Eye (tissue), 1 donor: ENCODE measurements around the gene GAL3ST2.
"Not testable (repeated sequence)": the region's sequence is repeated elsewhere in the genome, so short reads cannot be mapped to it uniquely, and the experiment has no call there.

ENCODE experiments used
- DNase-seq: peaks from one replicate; pipeline ENCODE4 v3.0.0-alpha.2; 2015

The GAL3ST2 gene

GRCh38 chr2:241776336-241777169 lies at the start of gene GAL3ST2:
GAL3ST2 (plus strand) TSS chr2:241776822; CDS start chr2:241776956, 134 bp downstream.
- no peak for DNase-seq

DNA sequence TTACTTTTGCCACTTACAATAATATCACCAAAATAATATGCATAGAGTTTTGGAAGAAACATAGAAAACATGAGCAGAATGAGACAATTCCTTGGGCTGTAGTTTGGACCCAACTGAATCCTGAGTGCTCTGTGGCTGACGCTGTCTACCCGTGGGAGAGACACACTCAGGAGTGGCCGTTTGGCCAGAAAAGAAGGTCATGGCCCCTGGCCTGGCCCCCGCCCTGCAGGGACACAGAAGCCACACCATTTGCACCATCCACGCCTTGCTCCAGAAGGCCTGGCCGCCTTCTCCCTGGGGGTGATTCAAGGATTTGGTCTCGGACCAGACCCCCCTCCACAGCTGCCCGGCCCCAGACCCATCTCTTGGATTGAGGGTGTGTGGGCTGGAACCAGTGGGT lies 48.6 kb upstream of the GAL3ST2 start:
- DNase-seq, result no peak

DNA sequence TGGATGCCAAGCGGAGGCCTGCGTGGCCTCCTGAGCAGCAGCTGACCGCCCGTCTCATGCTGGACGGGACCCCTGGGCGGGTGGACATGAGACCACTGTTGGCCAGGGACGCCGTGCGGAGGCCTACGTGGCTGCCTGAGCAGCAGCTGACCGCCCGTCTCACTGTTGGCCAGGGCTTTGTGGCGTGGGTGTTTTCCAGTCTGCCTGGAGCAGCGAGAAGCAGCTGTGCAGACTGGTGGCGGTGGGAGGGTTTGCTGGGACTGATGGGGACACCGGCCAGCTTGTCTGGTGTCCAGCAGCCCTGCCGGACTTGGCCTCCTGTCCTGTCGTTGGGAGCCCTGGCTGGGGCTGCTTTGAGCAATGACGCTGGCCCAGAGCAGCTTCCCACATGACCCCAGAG lies 48.0 kb upstream of the GAL3ST2 start:
- no peak for DNase-seq

GRCh38 chr2:241729868-241730267 lies 46.8 kb upstream of the GAL3ST2 start:
- DNase-seq, result no peak

GRCh38 chr2:241730671-241731293 lies 45.8 kb upstream of the GAL3ST2 start:
- DNase-seq, result no peak

DNA sequence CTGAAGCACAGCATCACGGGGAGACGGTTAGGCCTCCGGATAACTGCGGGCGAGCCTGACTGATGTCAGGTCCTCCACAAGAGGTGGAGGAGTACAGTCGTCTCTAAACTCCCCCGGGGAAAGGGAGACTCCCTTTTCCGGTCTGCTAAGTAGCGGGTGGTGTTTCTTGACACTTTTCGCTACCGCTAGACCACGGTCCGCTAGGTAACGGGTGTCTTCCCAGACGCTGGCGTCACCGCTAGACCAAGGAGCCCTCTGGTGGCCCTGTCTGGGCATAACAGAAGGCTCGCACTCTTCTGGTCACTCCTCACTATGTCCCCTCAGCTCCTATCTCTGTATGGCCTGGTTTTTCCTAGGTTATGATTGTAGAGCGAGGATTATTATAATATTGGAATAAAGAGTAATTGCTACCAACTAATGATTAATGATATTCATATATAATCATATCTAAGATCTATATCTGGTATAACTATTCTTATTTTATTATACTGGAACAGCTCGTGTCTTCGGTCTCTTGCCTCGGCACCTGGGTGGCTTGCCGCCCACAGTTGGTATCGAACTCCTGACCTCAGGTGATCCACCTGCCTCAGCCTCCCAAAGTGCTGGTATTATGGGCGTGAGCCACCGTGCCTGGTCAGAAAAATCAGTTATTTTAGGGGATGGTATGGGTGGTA lies 44.0 kb upstream of the GAL3ST2 start:
- peak; percentile 43 for DNase-seq

GRCh38 chr2:241733391-241734207 lies 43.0 kb upstream of the GAL3ST2 start:
- no peak for DNase-seq

GRCh38 chr2:241734208-241734466 lies 42.5 kb upstream of the GAL3ST2 start:
- no peak for DNase-seq

DNA sequence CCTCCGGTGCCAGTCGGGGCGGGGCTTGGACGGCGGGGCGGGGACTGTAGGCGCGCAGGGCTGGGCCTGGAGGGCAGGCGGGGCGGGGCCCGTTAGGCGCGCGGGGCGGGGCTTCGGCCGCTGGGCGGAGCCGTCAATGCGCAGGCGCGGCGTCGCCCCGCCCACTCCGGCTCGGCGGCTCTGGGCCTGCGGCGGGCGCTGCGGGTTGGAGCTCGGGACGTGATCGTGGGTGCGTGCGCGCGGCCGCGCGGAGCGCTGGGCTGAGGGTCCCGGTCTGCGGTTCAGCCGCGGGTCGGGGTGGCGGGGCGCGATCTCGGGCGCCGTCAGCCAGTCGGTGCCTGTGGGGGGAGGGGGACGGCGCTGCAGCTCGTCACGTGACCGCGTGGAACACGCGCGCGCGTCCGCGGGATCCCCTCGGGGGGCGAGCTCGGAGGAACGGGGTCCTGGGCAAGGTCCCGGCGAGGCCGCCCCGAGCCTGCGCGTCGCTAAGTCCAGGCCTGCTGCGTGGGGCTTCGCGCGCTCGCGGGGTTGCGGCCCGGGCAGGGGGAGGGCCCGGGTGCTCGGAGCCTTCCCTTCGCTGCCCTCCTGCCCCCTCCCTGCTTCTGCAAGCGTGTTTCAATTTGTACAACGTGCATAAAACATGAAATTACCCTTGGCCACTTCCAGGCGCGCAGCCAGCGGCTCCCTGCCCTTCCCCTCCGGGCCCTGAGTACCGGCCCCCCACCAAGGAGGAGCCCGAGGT lies 42.0 kb upstream of the GAL3ST2 start, which contains the start of gene D2HGDH:
D2HGDH (plus strand) TSS at position 164 of the 742 bp plus-strand sequence. CDS start 595 bp downstream, outside the sequence.
- DNase-seq, result peak; percentile 95

DNA sequence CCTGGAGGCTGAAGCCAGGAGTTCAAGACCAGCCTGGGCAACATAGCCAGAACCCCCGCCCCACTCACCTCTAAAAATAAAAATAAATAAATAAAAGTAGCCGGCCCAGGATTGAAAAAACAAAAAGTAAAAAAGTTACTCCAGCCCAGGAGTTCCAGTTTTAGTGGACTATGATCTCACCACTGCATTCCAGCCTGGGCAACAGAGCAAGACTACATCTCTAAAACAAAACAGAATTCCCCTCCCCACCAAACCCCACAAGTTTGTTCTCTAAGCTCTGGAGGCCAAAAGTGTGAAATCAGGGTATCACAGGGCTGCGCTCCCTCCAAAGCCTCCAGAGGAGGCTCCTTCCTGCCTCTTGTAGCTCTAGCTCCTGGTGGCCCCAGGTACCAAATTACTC lies 40.5 kb upstream of the GAL3ST2 start:
- DNase-seq, result no peak

GRCh38 chr2:241738040-241738686 lies 38.5 kb upstream of the GAL3ST2 start:
- no peak for DNase-seq

- no peak for DNase-seq
Observed at GRCh38 chr2:241739177-241739576, 37.4 kb upstream of the GAL3ST2 start.

GRCh38 chr2:241739651-241740050 lies 37.0 kb upstream of the GAL3ST2 start:
- DNase-seq, result no peak

- no peak for DNase-seq
Observed at GRCh38 chr2:241741016-241741415, 35.6 kb upstream of the GAL3ST2 start.

DNA sequence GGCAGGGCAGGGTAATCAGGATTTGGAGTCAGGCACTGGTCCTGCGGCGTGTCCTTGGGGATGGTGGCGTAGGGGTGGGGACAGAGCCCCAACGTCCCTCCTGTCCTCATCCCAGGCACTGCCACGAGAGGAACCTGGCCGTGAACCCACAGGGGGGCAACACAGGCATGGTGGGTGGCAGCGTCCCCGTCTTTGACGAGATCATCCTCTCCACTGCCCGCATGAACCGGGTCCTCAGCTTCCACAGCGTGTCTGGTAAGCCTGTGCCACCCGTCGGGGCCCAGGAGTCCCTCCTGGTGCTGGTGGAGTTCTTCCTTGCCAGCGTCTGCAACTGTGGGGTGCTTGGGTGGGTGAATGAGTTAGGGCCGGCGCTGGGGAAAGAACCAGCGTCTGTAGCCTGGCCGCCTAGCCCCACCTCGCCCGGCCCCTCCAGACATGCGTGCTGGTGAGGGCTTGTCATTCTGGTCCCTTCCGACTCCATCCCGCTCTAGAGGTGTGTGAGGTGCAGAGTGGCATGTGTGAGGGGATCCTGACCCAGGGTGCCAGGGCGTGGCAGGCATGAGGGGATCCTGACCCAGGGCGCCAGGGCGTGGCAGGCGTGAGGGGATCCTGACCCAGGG lies 34.2 kb upstream of the GAL3ST2 start:
- DNase-seq, result no peak

DNA sequence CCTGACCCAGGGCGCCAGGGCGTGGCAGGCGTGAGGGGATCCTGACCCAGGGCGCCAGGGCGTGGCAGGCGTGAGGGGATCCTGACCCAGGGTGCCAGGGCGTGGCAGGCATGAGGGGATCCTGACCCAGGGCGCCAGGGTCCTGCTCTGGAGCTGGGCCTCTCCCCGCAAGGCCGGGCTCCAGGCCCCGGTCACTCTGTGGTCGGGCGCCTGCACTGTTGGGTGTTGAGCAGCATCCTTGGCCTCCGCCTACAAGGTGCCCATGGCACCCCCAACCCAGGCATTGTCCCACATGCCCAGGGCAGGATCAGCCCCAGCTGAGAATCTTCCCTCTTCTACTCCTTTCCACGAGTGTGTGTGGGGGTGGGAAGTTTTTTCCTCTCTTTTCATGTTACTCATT lies 33.6 kb upstream of the GAL3ST2 start:
- DNase-seq, result not testable (repeated sequence)

DNA sequence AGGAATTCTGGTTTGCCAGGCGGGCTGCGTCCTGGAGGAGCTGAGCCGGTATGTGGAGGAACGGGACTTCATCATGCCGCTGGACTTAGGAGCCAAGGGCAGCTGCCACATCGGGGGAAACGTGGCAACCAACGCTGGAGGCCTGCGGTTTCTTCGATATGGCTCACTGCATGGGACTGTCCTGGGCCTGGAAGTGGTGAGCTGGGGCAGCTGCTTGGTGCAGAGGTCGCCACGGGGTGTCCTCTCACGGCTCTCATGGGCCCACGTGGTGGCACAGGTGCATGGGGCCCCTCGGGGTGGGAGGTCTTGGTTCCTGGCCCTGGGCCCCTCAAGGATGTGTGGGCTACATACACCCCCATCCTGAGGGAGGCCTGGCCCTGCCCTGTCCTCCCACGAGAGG lies 33.0 kb upstream of the GAL3ST2 start:
- DNase-seq, result no peak

GRCh38 chr2:241744028-241744754 lies 32.4 kb upstream of the GAL3ST2 start:
- no peak for DNase-seq

GRCh38 chr2:241745276-241745675 lies 31.3 kb upstream of the GAL3ST2 start:
- DNase-seq, result no peak

- DNase-seq, result no peak
Observed at GRCh38 chr2:241746084-241746483, 30.5 kb upstream of the GAL3ST2 start.
